C4-2B (cell line): ENCODE measurements around the gene KIAA0040.

Experiments
- H3K27ac ChIP-seq: fragments of 450-650 bp; 2 replicates; pipeline ENCODE4 v1.5.1; 2017
- CTCF ChIP-seq: fragments of 450-650 bp; conservative IDR thresholded peaks from 2 replicates; pipeline ENCODE4 v1.5.1; 2017; ENCODE audit warnings: mild to moderate bottlenecking
- ZFX ChIP-seq: fragments of 450-650 bp; IDR thresholded peaks from 2 replicates; pipeline ENCODE4 v1.6.1; 2017

Gene KIAA0040

GRCh38 chr1:175133673-175134435, 58.7 kb downstream of the KIAA0040 start:
- H3K27ac ChIP-seq = no peak overlapping the region

GRCh38 chr1:175132436-175132835, 60.1 kb downstream of the KIAA0040 start:
- no peak for TF ChIP-seq ZFX
- no peak overlapping the region for H3K27ac ChIP-seq

More at GRCh38 chr1:175133673-175134435, 58.7 kb downstream of the KIAA0040 start:
- TF ChIP-seq ZFX (no peak), CTCF (no peak)

GRCh38 chr1:175131095-175131494, 61.5 kb downstream of the KIAA0040 start:
- H3K27ac ChIP-seq = no peak overlapping the region
- TF ChIP-seq CTCF (no peak), ZFX (no peak)

- H3K27ac ChIP-seq = no peak overlapping the region
- no peak for TF ChIP-seq CTCF
- no peak for TF ChIP-seq ZFX
Measured at GRCh38 chr1:175130649-175131045, 61.9 kb downstream of the KIAA0040 start.

- TF ChIP-seq ZFX (no peak), CTCF (peak; percentile 16; the same call in 1 of the 2 replicates)
- H3K27ac ChIP-seq = no peak overlapping the region
Measured at GRCh38 chr1:175129997-175130648, 62.5 kb downstream of the KIAA0040 start.

- no peak overlapping the region for H3K27ac ChIP-seq
- no peak for TF ChIP-seq CTCF
- TF ChIP-seq ZFX = no peak
Measured at GRCh38 chr1:175129644-175129996, 63.0 kb downstream of the KIAA0040 start.

- TF ChIP-seq CTCF (no peak), ZFX (no peak)
- H3K27ac ChIP-seq = no peak overlapping the region
Measured at GRCh38 chr1:175129182-175129581, 63.4 kb downstream of the KIAA0040 start.
